Skin epidermis (tissue), 12 donors: ENCODE measurements around the gene ATAD5.
A peak's percentile ranks its signal among the peaks of the same experiment; 100 is the strongest.
"Not testable (repeated sequence)": the region's sequence is repeated elsewhere in the genome, so short reads cannot be mapped to it uniquely, and the experiment has no call there.

ENCODE experiments used
- H3K27ac ChIP-seq, 21 experiments: fragments of 200-600 bp; sonication (generic) in 11 of 21; one replicate each; pipeline ENCODE4 v1.5.0; 2020; ENCODE audit warnings: mild to moderate bottlenecking in 3 of 21, inconsistent platforms in 2 of 21, moderate library complexity in 2 of 21
- H3K4me3 ChIP-seq, 7 experiments: fragments of 200-600 bp; sonication (generic) in 2 of 7; one replicate each; pipeline ENCODE4 v1.5.0; 2020; ENCODE audit warnings: inconsistent platforms in 2 of 7, mild to moderate bottlenecking in 2 of 7, moderate library complexity in 1 of 7

ATAD5 gene

DNA sequence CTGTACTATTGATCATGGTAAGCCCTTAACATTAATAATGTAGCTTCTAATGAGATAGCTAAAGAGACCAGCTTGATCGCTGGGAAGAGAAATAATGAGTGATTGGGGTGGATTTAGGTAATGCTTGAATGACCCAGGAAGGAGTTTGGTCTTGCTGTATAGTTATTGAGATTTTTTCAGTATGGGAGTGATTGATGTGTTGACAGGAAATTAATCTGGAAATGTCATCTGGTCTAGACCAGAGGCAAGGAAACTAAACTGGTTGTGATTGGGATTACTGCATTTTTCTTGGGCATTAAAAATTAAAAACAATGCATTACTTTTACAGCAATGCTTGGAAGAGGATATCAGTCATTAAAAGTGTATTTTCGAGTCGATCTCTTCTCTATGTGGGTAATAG, 62.5 kb downstream of the ATAD5 start:
- no peak overlapping the region for H3K4me3 ChIP-seq
- H3K27ac ChIP-seq: no peak overlapping the region

DNA sequence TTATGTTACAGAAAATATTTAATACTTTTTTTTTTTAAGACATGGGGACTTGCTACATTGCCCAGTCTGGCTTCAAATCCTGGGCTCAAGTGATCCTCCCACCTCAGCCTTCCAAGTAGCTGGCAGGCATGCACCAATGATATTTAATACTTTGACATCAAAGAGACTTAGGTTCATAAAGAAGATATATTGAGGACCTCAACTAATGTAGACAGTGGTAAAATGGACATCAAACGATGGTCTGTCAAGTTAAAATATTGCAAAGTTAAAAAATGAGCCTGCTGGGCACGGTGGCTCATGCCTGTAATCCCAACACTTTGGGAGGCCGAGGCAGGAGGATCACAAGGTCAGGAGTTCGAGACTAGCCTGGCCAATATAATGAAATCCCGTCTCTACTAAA, 65.5 kb downstream of the ATAD5 start:
- no peak overlapping the region for H3K4me3 ChIP-seq
- no peak overlapping the region for H3K27ac ChIP-seq

DNA sequence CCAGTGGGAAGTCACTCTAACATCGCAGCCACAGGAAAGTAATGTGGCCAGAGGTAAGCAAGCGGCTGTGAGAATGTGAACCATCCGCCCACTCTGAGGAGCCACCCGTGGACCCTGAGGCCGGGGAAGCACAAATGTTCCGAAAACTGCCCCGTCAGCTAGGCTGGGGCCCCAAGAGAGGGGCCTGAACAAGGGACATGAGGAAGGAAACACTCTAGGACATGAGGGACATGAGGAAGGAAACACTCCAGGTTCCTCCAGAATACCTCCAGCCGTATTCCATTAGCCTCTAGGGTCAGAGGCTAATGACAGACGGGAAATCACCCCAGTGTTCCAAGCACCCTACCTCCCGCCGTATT, 74.0 kb downstream of the ATAD5 start:
- peak overlapping the region in 20 of 21 experiments; percentile 74 to 98 (median 90) for H3K27ac ChIP-seq
- peak overlapping the region; percentile 45 to 81 (median 66) for H3K4me3 ChIP-seq

GRCh38 chr17:30906101-30906911, 74.5 kb downstream of the ATAD5 start, which contains the start of gene TEFM:
TEFM (minus strand) TSS chr17:30906238; CDS start chr17:30906198, 40 bp downstream.
- Histone ChIP-seq H3K4me3 (peak within 1 kb of the TSS; percentile 45 to 81 (median 66)), H3K27ac (peak within 1 kb of the TSS; percentile 58 to 98 (median 90))

GRCh38 chr17:30908717-30909420, 77.1 kb downstream of the ATAD5 start:
- H3K27ac ChIP-seq: no peak overlapping the region
- H3K4me3 ChIP-seq: no peak overlapping the region

DNA sequence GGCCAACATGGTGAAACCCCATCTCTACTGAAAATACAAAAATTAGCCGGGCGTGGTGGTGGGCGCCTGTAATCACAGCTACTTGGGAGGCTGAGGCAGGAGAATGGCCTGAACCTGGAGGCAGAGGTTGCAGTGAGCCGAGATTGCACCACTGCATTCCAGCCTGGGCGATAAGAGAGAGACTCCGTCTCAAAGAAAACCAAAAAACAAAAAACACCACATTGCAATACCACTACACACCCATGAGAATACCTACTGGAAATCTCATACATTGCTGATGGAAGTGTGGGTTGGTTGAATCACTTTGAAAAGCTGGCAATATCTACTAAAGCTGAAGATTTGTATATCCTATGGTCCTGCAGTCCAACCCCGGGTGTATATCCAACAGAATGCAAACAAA, 78.4 kb downstream of the ATAD5 start:
- H3K27ac ChIP-seq, H3K4me3 ChIP-seq: not testable (repeated sequence)

DNA sequence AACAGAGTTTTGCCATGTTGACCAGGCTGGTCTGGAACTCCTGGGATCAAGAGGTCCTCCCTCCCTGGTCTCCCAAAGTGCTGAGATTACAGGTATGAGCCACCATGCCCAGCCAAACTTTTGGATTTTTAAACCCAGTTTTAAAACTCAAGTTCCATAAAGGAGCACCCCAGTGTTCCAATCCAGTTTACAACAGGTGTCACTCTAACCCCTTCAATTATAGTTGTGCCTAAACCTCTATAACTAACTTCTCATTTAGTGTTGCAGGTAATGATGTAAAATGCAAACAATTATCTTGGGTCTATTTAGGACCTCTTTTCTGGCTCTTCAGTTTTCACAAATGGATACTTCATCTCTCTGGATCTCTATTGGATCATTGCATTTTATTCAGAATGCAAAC, 82.2 kb downstream of the ATAD5 start:
- Histone ChIP-seq H3K27ac (no peak overlapping the region), H3K4me3 (no peak overlapping the region)

DNA sequence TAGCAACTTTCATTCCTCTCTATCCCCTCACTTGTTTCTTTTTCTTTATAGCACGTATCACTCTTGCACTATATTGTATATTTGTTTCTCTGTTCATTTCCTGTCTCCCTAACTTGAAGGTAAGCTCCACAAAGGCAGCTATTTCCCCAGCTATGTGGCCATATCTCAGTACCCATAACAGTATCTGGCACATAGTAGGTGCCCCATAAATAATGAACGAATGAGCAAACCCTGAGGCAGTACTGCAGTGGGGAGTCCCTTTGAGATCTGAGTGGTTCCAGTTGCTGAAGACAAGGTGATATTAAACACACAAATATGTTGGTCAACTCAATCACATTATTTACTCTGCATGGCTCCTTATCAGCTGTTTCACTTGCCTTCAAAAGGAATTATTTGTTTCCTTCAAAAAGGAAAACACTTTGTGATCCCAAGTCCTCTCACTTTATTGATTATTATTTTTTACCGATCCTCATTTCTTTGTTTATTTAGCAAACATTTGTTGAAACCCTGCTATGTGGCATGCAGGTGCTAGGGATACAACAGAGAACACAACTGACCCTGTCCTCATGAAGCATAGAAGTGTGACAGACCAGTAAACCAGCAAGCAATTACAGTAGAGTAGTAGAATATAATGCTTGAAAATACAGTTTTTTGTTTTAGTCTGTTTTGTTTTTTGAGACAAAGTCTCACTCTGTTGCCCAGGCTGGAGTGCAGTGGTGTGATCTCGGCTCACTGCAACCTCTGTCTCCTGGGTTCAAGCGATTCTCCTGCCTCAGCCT, 84.3 kb downstream of the ATAD5 start:
- Histone ChIP-seq H3K27ac (no peak overlapping the region), H3K4me3 (no peak overlapping the region)

- Histone ChIP-seq H3K4me3 (no peak overlapping the region), H3K27ac (no peak overlapping the region)
Observed at GRCh38 chr17:30917050-30917449, 85.3 kb downstream of the ATAD5 start.

- Histone ChIP-seq H3K4me3 (no peak overlapping the region), H3K27ac (peak overlapping the region in 6 of 21 experiments; percentile 10 to 38 (median 24))
Observed at GRCh38 chr17:30920282-30920681, 88.5 kb downstream of the ATAD5 start.

- Histone ChIP-seq H3K27ac (peak overlapping the region in 8 of 21 experiments; percentile 22 to 81 (median 72)), H3K4me3 (peak overlapping the region in 1 of 7 experiments; percentile 58)
Observed at GRCh38 chr17:30920683-30921543, 89.1 kb downstream of the ATAD5 start.

GRCh38 chr17:30921544-30922196, 89.9 kb downstream of the ATAD5 start, which contains the start of gene ADAP2:
ADAP2 (plus strand) TSS chr17:30921945; CDS start chr17:30922015, 70 bp downstream.
- peak within 1 kb of the TSS in 19 of 21 experiments; percentile 37 to 81 (median 68) for H3K27ac ChIP-seq
- H3K4me3 ChIP-seq: peak within 1 kb of the TSS; percentile 36 to 58 (median 47)

- H3K4me3 ChIP-seq: peak overlapping the region; percentile 36 to 58 (median 47)
- peak overlapping the region in 19 of 21 experiments; percentile 37 to 81 (median 68) for H3K27ac ChIP-seq
Observed at GRCh38 chr17:30922235-30923030, 90.7 kb downstream of the ATAD5 start.

DNA sequence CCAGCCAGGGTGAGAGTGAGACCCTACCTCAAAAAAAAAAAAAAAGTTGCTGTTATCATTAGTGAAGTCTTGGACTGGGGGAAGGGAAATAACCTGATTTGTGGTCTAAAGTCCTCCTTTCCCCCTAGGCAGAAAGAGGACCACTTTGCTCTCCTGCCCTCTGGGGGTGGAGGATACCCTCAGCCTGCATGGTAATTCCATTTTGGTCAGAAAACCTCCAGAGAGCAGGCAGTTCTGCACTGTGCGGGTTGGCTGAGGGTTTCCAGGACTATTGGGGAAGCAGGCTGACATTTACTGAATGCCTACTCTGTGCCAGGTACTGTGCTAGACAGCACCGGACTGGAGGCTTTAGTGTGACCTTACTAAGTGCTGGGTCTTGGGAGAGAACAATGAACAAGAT, 92.6 kb downstream of the ATAD5 start:
- H3K27ac ChIP-seq: no peak overlapping the region
- no peak overlapping the region for H3K4me3 ChIP-seq

DNA sequence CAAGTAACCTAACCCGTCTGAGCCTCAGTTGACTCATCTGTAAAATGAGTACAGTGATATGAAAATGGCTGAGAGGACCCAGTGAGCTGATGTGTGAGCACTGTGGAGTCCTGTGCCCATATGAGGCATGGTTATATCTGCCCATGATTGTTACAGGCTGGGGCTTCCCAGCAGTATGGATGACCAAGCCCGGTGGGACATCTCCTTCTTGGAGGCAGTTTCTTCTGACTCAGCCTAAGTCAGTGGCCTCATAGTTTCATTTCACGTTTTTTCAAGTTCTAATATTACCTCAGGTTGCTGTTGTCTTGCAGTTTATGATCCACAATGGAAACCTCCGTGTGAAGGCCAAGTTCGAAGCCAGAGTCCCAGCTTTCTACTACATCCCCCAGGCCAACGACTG, 94.8 kb downstream of the ATAD5 start:
- Histone ChIP-seq H3K4me3 (no peak overlapping the region), H3K27ac (no peak overlapping the region)

GRCh38 chr17:30927756-30928155, 96.0 kb downstream of the ATAD5 start:
- Histone ChIP-seq H3K4me3 (no peak overlapping the region), H3K27ac (no peak overlapping the region)

DNA sequence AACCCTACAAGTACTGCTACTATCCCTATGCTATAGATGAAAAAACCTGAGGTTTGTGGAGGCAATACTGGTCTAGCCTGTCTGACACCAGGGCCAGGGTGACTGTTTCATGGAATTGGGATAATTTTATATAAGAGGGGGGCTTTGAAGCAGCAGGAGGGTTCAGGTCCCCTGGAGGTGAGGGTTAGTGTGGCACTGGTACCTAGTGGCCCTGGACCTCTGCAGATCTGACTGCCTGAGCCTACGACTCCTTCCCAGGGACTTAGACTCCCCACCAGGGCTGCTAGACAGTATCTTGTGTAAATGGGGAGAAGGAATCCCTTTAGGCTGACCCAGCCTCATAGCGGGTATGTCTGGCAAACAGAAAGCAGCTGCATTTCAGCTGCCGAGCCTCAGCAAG, 96.8 kb downstream of the ATAD5 start:
- H3K4me3 ChIP-seq: no peak overlapping the region
- no peak overlapping the region for H3K27ac ChIP-seq

- H3K27ac ChIP-seq: no peak overlapping the region
- H3K4me3 ChIP-seq: no peak overlapping the region
Observed at GRCh38 chr17:30929081-30929633, 97.4 kb downstream of the ATAD5 start.
